CD4-positive, alpha-beta T cell treated with Interferon alpha-2 for 1 hour (primary cell): Measurements from ENCODE around the gene NAXE.
"Not testable (repeated sequence)": the region's sequence is repeated elsewhere in the genome, so short reads cannot be mapped to it uniquely, and the experiment has no call there.

Source experiments
- DNase-seq, 2 donors: peaks; one replicate each; pipeline ENCODE4 v3.0.0-alpha.2; 2020 to 2022

The NAXE gene

DNA sequence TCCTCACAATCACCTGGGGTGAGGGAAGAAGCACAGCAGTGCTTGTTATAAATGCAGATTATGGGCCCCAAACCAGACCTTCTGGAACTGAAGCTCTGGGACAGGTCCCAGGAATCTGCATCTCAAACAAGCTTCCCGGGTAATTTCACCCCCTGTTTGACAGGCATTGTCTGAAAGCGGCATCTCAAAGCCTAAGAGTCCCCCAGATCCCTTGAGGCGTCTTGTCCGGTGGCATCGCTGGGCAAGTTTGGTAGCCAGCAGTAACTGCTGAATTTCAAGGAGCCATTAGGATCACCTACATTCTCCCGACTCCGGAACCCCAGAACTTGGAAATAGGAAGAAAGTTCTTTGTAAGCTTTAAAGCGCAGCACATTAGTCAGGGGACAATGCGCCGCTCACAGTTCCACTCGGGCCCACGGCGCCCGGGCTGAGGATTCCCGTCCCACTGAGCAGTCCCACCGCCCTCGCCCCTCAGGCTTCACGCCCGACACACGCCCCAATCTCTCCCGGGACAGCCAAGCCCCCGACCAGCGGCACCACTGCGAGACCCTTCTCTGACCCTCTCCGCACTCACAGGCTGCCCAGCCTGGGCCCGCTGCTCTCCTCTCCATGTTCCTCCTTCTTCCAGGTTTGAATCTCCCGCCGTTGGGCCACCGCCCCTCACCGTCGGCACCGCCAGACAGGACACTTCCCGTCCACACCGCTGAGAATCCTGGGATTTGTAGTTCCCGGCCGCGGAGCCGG, 19.5 kb upstream of the NAXE start, which contains the start of gene IQGAP3:
Gene IQGAP3, minus strand, starts transcription at position 647 of the 744 bp plus-strand sequence. Its CDS starts 36 bp downstream, at position 611.
- peak; percentile 83 to 86 for DNase-seq

GRCh38 chr1:156572663-156573018, 18.9 kb upstream of the NAXE start:
- no peak for DNase-seq

- DNase-seq = no peak
Measured at GRCh38 chr1:156574039-156574633, 17.4 kb upstream of the NAXE start.

DNA sequence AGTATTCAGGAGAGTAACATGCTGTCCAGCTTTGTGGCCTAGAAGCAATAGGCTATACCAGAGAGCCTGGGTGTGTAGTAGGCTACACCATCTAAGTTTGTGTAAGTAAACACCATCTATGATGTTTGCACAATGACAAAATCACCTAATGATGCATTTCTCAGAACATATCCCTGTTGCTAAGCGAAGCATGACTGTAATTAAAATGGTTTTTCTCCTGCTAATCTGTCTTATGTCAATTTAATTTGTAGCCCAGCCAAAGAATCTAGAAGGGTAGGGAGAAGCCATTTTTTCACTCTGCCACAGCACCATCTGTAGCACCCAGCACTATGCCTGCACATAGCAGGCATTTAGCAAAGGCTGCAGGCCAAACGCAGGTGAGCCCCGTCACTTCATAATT, 14.0 kb upstream of the NAXE start:
- no peak for DNase-seq

DNA sequence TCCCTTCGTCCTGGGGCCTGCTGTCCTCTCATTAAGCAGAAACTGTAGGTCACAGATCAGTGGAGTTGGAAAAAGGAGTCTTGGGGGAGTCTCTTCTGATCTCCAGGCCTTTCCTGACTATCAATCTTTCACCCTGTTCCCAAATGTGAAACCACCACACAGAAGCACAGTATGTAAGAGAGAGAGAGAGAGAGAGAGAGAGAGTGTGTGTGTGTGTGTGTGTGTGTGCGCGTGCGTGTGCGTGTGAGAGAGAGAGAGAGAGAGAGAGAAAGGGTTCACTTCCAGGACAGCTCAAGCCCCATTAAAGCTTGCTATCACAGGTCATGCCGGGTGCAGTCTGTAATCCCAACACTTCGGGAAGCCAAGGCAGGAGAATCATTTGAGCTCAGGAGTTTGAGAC, 13.5 kb upstream of the NAXE start:
- no peak for DNase-seq

- no peak for DNase-seq
Measured at GRCh38 chr1:156579472-156579871, 12.1 kb upstream of the NAXE start, which contains the start of gene TTC24. TTC24 (plus strand) TSS chr1:156579723; CDS start chr1:156581365, 1,642 bp downstream.

DNA sequence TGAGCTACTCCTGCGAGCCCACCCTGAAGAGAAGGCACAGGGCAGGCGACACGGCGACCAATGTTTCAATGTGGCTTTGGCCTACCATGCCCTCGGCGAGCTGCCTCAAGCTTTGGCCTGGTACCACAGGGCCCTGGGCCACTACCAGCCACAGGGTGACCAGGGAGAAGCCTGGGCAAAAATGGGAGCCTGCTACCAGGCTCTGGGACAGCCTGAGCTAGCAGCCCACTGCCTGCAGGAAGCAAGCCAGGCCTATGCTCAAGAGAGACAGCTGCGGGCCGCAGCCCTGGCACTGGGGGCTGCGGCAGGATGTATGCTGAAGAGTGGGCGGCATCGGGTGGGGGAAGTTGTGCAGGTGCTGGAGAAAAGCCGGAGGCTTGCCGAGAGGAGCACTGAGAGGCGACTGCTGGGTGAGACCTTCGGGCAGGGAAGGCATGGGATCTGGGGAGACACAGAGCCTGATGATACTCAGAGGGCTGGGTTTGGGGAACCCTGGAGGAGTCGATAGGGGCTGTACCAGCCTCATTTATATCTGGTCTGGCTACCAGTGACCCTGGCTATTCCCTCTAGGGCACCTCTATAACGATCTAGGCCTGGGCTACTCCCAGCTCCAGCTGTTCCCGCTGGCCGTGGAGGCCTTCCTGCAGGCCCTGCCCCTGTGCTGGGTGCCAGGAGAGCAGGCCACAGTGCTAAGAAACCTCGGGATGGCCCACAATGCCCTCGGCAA, 9.8 kb upstream of the NAXE start:
- DNase-seq = peak; percentile 32 to 43

- peak in 1 of 2 donors; percentile 7 for DNase-seq
Measured at GRCh38 chr1:156582388-156583017, 9.1 kb upstream of the NAXE start.

- DNase-seq = peak; percentile 75 to 84
Measured at GRCh38 chr1:156583821-156584622, 7.6 kb upstream of the NAXE start.

- no peak for DNase-seq
Measured at GRCh38 chr1:156584813-156585212, 6.8 kb upstream of the NAXE start.

DNA sequence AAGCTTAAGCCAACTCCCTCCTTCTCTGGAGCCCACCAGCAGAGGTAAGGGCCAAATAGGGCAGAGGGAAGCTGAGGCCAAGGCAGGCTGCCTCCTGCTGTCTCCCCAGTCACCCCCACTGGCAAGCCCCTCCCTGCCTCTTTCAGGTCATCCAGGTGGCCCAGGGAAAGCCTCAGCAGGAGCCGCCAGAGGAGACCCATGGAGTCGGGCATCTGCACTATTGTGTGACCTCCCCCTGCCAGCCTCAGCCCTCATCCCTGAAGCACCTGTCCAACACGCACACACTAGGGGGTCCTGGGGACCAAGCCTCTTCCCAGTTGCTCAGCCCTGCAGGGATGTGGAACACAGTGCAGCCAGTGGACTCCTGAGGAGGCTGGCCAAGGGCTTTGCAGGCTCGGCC, 5.3 kb upstream of the NAXE start:
- DNase-seq = no peak

DNA sequence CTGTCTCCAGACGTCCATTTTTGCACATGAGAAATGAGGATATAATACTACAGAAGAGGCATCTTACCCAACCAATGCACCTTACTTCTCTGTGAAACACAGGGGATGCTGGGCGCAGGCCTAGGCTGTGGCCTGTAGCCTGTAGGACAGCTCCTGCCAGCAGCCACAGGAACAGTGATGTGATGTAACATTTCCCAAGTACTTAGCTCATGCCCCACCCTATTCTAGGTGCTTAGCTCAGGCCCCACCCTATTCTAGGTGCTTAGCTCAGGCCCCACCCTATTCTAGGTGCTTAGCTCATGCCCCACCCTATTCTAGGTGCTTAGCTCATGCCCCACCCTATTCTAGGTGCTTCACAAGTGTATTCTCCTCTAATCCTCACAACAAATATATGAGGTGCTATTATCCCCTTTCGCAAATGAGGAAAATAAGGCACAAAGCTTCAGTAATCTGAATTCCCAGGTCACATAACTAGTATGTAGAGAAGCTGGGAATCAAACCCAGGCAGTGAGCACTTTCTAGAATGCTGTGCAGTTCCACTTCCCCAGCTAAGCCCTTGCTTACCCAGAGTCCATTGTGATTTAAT, 4.6 kb upstream of the NAXE start:
- DNase-seq = no peak

DNA sequence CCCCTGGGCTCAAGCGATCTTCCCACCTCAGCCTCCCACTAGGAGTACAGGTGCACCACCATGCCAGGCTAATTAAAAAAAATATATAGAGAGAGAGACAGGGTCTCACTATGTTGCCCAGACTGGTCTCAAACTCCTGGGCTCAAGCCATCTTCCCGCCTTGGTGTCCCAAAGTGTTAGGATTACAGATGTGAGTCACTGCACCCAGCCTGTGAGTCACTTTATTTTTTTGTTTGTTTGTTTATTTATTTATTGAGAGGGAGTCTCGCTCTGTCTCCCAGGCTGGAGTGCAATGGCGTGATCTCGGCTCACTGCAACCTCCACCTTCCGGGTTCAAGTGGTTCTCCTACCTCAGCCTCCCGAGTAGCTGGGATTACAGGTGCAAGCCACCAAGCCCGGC, 3.6 kb upstream of the NAXE start:
- not testable (repeated sequence) for DNase-seq

- no peak for DNase-seq
Measured at GRCh38 chr1:156589546-156589945, 2.0 kb upstream of the NAXE start.

- no peak for DNase-seq
Measured at GRCh38 chr1:156590326-156591180, 1.0 kb upstream of the NAXE start.

DNA sequence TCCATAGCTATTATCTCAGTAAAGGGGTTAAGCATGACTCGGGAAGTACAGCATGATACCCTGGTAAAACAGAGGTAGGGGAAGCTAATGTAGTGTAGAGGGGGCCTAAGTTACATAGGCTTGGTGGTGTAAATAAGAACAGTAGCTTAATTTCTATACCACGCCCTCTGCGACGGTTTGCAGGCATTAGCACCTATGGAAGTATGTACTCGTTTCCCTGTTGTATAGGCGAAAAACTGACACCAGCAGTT, 470 bp upstream of the NAXE start:
- no peak for DNase-seq

- no peak for DNase-seq
Measured at GRCh38 chr1:156592158-156592909, 758 bp downstream of the NAXE start.

- no peak for DNase-seq
Measured at GRCh38 chr1:156592910-156593660, 1.5 kb downstream of the NAXE start.

DNA sequence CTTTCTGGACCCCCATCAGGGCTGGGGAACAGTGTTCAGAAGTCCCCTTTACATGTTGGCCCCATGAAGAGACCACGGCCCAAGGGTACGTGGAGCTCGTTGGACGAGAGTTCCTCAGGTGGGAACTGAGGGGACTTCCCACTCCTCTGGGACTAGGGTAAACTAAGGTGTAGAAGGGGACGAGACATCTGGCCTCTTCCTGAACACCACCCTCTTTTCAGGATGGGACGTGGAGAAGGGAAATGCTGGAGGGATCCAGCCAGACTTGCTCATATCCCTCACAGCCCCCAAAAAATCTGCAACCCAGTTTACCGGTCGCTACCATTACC, 2.0 kb downstream of the NAXE start:
- no peak for DNase-seq

- DNase-seq = no peak
Measured at GRCh38 chr1:156594190-156594589, 2.6 kb downstream of the NAXE start.
